NB4 (cell line): Measurements from ENCODE around the gene TTC34.
"Not testable (repeated sequence)": the region's sequence is repeated elsewhere in the genome, so short reads cannot be mapped to it uniquely, and the experiment has no call there.

Experiments used
- DNase-seq: peaks from one replicate; pipeline ENCODE4 v3.0.0; 2010; ENCODE audit warnings: low read depth
- H3K4me3 ChIP-seq: one replicate; pipeline ENCODE4 v1.5.1; 2011; ENCODE audit warnings: mild to moderate bottlenecking, low read depth, low read length, moderate library complexity
- MYC ChIP-seq: IDR thresholded peaks from 2 replicates; pipeline ENCODE4 v1.6.1; 2011; ENCODE audit warnings: low read depth, low read length
- POLR2A ChIP-seq: IDR thresholded peaks from 2 replicates; pipeline ENCODE4 v1.6.1; 2011; ENCODE audit warnings: mild to moderate bottlenecking; ENCODE audit not compliant: insufficient read length; ENCODE audit errors: extremely low read depth
- TF ChIP-seq, protein P1 (sequence below): IDR thresholded peaks from 2 replicates; pipeline ENCODE4 v1.6.1; 2011; ENCODE audit warnings: low read depth, low read length
- TF ChIP-seq, protein P2 (sequence below): IDR thresholded peaks from one replicate; pipeline ENCODE4 v1.5.1; 2012; ENCODE audit warnings: low read depth, low read length

Gene TTC34

DNA sequence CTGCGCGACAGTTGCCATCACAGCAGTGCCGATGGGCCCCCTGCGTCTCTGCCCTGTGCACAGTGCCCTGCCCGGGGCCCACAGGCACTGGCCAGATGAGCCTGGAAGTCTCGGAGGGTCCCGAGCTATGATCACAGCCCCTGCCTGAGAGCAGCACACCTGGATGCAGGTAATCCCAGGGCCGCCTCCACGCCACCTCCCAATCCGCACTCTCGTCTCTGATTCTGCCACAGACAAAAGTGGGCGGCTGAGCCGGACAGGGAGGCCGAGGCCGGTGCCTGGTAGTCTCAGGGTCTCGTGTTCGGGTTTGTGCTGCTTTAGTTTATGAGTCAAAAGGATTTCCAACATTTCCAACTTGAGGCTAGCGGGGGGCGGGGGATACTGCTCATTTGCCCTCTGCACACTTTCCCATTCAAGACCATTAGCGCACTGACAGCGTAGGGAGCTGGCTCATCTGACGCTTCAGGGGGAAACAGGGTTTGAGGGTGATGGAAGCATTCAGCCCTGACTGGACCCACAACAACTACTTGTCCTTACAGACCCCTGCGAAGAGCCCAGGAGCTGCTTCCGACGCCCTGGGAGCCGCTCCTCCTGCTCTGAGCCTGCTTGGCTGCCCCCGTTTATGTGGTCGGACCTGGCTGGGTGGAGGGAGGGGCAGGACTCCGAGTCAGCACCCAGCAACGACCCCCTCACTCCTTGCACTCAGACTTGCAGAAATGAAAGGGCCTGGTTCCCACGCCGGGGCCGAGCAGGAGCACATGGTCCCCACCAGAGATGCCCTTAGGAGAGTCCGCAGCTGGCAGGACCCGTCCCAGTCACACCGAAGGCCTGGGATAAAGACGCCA, 1.8 kb upstream of the TTC34 start:
- no peak for DNase-seq
- no peak for TF ChIP-seq POLR2A
- TF ChIP-seq, protein P1, sequence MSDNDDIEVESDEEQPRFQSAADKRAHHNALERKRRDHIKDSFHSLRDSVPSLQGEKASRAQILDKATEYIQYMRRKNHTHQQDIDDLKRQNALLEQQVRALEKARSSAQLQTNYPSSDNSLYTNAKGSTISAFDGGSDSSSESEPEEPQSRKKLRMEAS: no peak
- no peak for TF ChIP-seq MYC
- TF ChIP-seq, protein P2, sequence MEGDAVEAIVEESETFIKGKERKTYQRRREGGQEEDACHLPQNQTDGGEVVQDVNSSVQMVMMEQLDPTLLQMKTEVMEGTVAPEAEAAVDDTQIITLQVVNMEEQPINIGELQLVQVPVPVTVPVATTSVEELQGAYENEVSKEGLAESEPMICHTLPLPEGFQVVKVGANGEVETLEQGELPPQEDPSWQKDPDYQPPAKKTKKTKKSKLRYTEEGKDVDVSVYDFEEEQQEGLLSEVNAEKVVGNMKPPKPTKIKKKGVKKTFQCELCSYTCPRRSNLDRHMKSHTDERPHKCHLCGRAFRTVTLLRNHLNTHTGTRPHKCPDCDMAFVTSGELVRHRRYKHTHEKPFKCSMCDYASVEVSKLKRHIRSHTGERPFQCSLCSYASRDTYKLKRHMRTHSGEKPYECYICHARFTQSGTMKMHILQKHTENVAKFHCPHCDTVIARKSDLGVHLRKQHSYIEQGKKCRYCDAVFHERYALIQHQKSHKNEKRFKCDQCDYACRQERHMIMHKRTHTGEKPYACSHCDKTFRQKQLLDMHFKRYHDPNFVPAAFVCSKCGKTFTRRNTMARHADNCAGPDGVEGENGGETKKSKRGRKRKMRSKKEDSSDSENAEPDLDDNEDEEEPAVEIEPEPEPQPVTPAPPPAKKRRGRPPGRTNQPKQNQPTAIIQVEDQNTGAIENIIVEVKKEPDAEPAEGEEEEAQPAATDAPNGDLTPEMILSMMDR: no peak
- no peak overlapping the region for H3K4me3 ChIP-seq

DNA sequence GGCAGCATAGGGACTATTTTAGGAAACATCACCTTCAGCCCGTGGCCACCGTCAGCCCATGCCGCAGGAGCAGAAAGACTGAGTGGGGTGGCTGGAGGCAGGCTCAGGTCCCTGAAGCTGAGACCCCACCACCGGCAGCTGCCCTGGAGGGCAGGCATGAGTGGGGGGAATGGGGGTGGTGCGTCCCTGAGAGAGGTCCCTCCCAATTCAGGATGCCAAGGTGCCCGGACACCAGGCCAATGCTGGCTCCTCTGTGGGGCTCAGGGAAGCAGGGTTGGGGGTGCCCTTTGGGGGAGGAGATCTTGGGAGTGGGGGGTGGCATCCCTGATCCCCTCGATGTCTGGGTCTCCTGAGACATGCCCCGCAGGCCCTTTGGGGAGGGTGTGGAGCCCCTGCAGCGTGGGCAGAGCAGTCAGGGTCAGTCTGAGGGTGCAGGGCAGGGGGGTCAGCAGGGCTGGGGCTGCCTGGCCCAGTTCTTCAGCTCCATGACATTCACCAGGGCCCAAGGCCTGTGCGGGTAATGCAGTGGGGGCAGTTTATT, 998 bp upstream of the TTC34 start:
- no peak for DNase-seq
- no peak overlapping the region for H3K4me3 ChIP-seq
- TF ChIP-seq, protein P1: no peak
- no peak for TF ChIP-seq MYC
- TF ChIP-seq POLR2A: no peak
- TF ChIP-seq, protein P2: no peak

DNA sequence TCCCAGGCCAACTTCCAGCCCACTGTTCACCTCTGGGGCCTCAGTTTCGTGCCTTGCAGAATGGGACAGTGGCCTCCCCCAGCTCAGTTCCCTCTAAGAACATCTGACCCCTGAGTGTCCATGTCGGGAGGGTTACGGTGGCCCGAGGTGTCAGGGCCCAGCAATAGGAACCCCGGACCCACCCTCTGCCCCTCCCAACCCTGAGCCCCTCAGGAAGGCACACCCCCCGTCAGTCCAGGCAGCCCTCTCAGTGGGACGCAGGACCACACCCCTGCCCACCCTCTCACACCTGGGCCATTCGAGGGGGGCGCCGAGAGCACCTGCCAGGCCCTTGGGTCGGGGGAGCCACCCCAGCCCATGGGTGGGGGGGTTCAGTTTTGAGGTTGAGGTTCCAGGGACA, 447 bp downstream of the TTC34 start:
- no peak overlapping the region for H3K4me3 ChIP-seq
- no peak for DNase-seq
- TF ChIP-seq POLR2A (no peak), MYC (no peak)
- TF ChIP-seq, protein P1: no peak
- TF ChIP-seq, protein P2: no peak

DNA sequence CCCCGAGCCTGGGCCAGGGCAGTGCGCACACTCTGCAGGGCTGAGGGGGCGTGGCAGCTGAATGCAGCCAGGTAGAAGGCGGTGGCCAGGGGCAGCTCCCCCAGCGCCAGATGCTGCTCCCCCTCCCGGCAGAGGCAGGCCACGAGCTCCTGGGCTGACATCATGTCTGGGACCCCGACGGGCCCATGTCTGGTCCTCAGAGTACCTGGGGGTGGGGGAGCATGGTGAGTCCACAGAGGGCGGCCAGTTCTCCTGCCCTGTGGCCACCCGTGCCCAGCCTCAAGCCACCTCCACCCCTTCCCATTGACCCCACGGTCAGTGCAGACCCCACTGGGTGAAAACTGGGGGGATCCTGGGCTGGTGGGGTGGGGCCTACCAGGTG, 838 bp downstream of the TTC34 start:
- no peak overlapping the region for H3K4me3 ChIP-seq
- DNase-seq: no peak
- TF ChIP-seq POLR2A: no peak
- TF ChIP-seq, protein P1: no peak
- TF ChIP-seq, protein P2: no peak
- no peak for TF ChIP-seq MYC

DNA sequence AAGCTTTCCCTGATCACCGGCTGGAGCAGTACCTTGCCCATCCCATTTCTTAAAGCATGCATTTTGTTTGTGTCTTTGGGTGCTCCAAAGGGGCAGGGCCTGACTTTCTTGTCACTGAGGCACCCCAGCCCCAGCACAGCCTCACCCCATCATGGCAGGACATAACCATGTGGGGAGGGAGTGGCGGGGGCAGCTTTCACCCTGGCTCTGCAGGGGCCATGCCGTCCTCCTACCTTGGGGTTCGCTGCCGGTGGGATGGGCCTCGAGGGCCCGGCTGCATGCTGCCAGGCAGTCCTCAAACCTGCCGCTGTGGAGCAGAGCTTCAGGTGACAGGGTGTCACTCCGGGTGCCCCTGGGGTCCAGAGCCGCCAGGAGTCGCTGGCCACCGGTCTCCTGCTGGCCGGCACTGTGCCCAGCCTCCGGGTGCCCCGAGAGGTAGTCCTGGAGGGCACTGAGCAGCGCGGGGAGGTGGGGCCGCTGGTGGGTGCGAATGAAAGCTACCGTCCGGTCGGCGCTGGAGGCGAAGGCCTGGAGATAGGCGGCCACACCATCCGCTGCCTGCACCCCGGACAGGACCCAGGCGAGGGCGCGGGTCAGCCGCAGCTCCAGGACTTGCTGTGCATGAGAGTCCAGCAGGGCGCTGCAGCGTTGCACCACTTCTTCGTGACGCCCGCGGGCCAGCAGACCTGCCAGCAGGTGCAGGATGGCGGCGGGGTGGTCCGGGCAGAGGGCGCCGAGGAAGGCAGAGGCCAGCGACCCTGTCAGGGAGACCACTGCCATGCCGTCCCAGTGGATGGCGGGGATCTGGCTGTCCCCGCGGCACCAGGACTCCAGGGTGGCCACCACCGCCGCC, 1.5 kb downstream of the TTC34 start:
- TF ChIP-seq POLR2A: no peak
- TF ChIP-seq, protein P2: no peak
- TF ChIP-seq, protein P1: no peak
- TF ChIP-seq MYC: no peak
- DNase-seq: no peak
- H3K4me3 ChIP-seq: no peak overlapping the region

DNA sequence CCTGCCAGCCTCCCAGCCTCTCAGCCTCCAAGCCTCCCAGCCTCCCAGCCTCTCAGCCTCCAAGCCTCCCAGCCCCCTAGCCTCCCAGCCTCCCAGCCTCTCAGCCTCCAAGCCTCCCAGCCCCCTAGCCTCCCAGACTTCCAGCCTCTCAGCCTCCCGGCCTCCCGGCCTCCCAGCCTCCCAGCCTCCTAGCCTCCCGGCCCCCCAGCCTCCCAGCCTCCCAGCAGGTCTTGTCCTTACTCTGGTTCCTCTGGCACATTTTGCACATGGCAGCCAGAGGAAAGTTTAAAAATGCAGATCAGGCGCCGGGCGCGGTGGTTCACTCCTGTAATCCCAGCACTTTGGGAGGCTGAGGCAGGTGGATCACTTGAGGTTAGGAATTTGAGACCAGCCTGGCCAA, 2.5 kb downstream of the TTC34 start:
- not testable (repeated sequence) for H3K4me3 ChIP-seq, DNase-seq
